ENCODE data around the gene ARHGAP21. TPM values are rescaled to one million over a fixed set of nuclear protein-coding genes. Genes with fewer than 3 reads are reported as not detected.

Gene ARHGAP21
- total RNA-seq, 1 donor from 2014 or later, result 100 TPM

GRCh38 chr10:24579448-24579847 is 144.2 kb downstream of the ARHGAP21 start:
- peaks cover 10% of the 10 kb centered on the region for H3K4me1 Mint-ChIP-seq (ENCODE audit: unreplicated experiment)
- H3K36me3 Mint-ChIP-seq (ENCODE audit: low read depth, unreplicated experiment), result peaks cover 3% of the 10 kb centered on the region
- DNase-seq (ENCODE audit: low spot score), result no peak
- H3K9me3 Mint-ChIP-seq (ENCODE audit: unreplicated experiment), result no peaks in the 10 kb centered on the region
- no peak overlapping the region for H3K4me3 Mint-ChIP-seq (ENCODE audit: unreplicated experiment)
- H3K27me3 Mint-ChIP-seq (ENCODE audit: unreplicated experiment), result peaks cover 2% of the 10 kb centered on the region
- TF ChIP-seq CTCF (IDR thresholded peaks at IDR 0.05; ENCODE audit: unreplicated experiment), result no peak
- H3K27ac Mint-ChIP-seq (ENCODE audit: unreplicated experiment), result no peak overlapping the region

GRCh38 chr10:24575481-24576002 is 148.1 kb downstream of the ARHGAP21 start:
- Mint-ChIP-seq H3K4me1 (ENCODE audit: unreplicated experiment) (peaks cover 10% of the 10 kb centered on the region), H3K36me3 (ENCODE audit: low read depth, unreplicated experiment) (peaks cover 4% of the 10 kb centered on the region), H3K27ac (ENCODE audit: unreplicated experiment) (no peak overlapping the region), H3K27me3 (ENCODE audit: unreplicated experiment) (peaks cover 6% of the 10 kb centered on the region), H3K4me3 (ENCODE audit: unreplicated experiment) (no peak overlapping the region), H3K9me3 (ENCODE audit: unreplicated experiment) (peaks cover 3% of the 10 kb centered on the region)
- no peak for DNase-seq (ENCODE audit: low spot score)
- no peak for TF ChIP-seq CTCF (IDR thresholded peaks at IDR 0.05; ENCODE audit: unreplicated experiment)

- no peak overlapping the region for H3K4me3 Mint-ChIP-seq (ENCODE audit: unreplicated experiment)
- peaks cover 2% of the 10 kb centered on the region for H3K4me1 Mint-ChIP-seq (ENCODE audit: unreplicated experiment)
- peaks cover 3% of the 10 kb centered on the region for H3K9me3 Mint-ChIP-seq (ENCODE audit: unreplicated experiment)
- H3K27me3 Mint-ChIP-seq (ENCODE audit: unreplicated experiment), result peaks cover 6% of the 10 kb centered on the region
- no peak overlapping the region for H3K27ac Mint-ChIP-seq (ENCODE audit: unreplicated experiment)
- DNase-seq (ENCODE audit: low spot score), result no peak
- no peak for TF ChIP-seq CTCF (IDR thresholded peaks at IDR 0.05; ENCODE audit: unreplicated experiment)
- H3K36me3 Mint-ChIP-seq (ENCODE audit: low read depth, unreplicated experiment), result peaks cover 4% of the 10 kb centered on the region
These were observed 149.0 kb downstream of the ARHGAP21 start for GRCh38 chr10:24574578-24575155.

- Mint-ChIP-seq H3K36me3 (ENCODE audit: low read depth, unreplicated experiment) (peaks cover 4% of the 10 kb centered on the region), H3K4me3 (ENCODE audit: unreplicated experiment) (no peak overlapping the region), H3K27ac (ENCODE audit: unreplicated experiment) (no peak overlapping the region), H3K4me1 (ENCODE audit: unreplicated experiment) (peaks cover under 1% of the 10 kb centered on the region), H3K9me3 (ENCODE audit: unreplicated experiment) (peaks cover 3% of the 10 kb centered on the region), H3K27me3 (ENCODE audit: unreplicated experiment) (peaks cover 6% of the 10 kb centered on the region)
- DNase-seq (ENCODE audit: low spot score), result no peak
- no peak for TF ChIP-seq CTCF (IDR thresholded peaks at IDR 0.05; ENCODE audit: unreplicated experiment)
These were observed 149.5 kb downstream of the ARHGAP21 start for GRCh38 chr10:24574161-24574560.

- H3K4me3 Mint-ChIP-seq (ENCODE audit: unreplicated experiment), result no peak overlapping the region
- no peak overlapping the region for H3K27ac Mint-ChIP-seq (ENCODE audit: unreplicated experiment)
- no peak for TF ChIP-seq CTCF (IDR thresholded peaks at IDR 0.05; ENCODE audit: unreplicated experiment)
- peaks cover 3% of the 10 kb centered on the region for H3K9me3 Mint-ChIP-seq (ENCODE audit: unreplicated experiment)
- H3K4me1 Mint-ChIP-seq (ENCODE audit: unreplicated experiment), result no peaks in the 10 kb centered on the region
- no peak for DNase-seq (ENCODE audit: low spot score)
- peaks cover 4% of the 10 kb centered on the region for H3K36me3 Mint-ChIP-seq (ENCODE audit: low read depth, unreplicated experiment)
- H3K27me3 Mint-ChIP-seq (ENCODE audit: unreplicated experiment), result peaks cover 6% of the 10 kb centered on the region
These were observed 151.7 kb downstream of the ARHGAP21 start for GRCh38 chr10:24571870-24572450.

All from endothelial cell (in vitro differentiated cells).